GM21786 (cell line): ENCODE measurements around the gene NKIRAS1.
"Not testable (repeated sequence)": the region's sequence is repeated elsewhere in the genome, so short reads cannot be mapped to it uniquely, and the experiment has no call there.

ENCODE experiments used
- ATAC-seq: cut with Tn5 transposase; IDR thresholded peaks from one replicate; pipeline ENCODE4 v1.9.1; 2021; ENCODE audit not compliant: unreplicated experiment

NKIRAS1 gene

DNA sequence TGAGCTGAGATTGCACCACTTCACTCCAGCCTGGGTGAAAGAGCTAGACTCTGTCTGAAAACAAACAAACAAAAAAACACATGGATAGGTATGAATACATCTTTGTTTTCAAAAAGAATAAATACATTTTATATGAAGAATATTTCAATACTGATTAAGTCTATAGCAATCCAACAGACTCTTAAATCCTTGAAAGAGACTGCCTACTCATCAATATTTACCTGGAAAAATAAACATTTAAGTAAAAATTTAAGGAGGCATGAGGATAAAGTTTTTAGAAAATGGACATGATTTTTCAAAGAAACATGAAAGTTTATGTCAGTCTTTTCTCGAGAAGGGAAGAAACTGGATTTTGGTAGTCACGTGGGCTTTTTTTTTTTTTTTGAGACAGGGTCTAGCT is 5.4 kb downstream of the NKIRAS1 start:
- no peak for ATAC-seq

DNA sequence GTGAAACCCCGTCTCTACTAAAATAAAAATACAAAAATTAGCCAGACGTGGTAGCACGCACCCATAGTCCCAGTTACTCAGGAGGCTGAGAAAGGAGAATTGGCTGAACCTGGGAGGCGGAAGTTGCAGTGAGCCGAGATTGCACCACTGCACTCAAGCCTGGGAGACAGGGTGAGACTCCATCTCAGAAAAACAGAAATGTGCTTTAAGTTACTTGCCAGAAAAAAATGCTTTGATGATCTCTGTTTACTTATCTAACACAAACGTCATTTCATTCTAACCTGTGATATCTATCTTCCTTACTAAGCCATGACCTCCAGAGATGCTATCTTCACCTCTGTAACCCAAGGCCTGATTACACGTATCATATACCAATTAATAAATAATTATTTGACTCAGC is 7.4 kb downstream of the NKIRAS1 start:
- ATAC-seq = no peak

DNA sequence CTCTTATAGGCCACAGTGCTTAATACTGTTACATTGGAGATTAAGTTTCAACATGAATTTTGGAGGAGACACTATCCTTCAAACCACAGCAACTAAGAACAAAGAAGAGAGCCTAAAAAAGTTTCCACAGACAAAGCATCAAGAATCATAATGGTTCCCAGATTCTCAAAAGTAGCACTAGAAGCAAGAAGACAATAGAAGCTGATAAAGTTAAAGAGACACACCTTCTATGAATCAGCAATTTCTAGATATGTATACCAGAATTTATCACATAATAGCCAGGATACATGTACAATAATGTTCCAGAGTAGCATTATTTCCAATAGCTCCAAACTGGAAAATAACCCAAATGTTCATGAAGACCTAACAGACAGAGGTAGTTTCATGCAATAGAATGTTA is 12.2 kb downstream of the NKIRAS1 start:
- ATAC-seq = no peak

DNA sequence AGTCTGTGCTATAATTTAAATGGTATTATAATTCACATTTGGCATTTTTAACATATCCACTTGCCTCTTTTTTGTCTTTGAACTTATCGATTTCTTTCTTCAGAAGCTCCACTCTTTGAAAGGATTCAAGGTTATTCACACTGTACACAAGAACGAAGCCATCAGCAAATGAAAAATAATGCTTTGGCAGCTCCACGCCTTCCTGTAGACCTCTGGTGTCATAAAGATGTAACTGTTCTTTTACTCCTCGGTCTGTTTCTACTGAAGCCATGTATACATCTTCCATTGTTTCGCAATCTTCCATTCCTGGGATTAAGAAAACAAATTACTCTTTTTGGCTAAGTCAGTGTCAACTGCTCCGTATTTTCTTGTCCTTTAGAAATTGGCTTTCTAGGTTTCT is 16.0 kb downstream of the NKIRAS1 start:
- no peak for ATAC-seq

DNA sequence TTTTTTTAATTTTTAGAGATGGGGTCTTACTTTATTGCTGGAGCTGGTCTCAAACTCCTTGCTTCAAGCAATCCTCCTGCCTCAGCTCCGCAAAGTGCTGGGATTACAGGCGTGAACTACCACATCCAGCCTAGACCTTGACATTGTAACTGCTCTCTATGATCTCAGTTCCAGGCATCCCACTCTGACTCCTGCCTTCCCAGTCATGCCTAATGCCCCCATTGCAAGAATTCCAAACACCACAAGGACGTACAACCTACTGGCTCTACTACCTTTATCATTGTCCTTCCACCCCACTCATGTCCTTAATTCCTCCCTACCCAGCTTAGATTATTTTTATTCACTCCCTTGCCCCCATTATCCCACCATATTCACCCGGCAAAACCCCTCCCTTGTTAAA is 21.6 kb downstream of the NKIRAS1 start:
- ATAC-seq = no peak

DNA sequence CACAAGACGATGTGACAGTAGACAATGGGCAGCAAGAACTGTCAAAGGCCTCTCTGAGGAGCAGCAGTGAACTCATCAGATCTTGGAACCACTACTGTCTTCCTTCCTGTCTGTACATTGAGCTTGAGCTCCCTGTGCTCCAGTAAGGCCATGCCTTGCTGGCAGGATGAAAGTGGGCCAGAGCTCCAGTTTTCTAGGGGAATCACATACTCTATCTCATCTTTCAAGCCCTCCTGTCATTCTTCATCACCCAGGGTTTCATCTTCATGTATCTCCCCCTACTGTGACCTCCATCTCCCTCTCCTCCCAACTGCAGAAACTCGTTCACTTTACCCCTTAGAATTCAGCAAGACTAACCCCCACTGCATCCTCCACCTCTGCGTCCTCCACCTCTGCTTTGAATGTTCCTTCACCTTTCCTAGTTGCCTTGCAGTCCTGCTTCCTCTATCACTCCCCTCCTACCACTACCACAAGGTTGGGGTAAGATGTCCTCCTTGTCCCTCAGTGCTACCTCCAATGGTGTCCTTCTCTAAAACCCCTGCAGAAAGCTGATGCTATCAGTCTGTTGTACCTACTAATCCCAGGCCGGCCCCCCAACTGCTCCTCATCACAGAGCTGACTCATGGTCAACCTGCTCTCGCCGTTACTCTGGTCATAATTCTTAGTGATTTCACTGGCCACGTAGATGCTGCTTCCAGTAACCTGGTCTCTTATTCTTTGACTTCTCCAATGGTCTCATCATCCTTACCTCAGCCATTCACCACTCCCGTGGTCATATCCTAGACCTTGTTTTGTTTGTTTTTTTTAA is 22.3 kb downstream of the NKIRAS1 start:
- ATAC-seq = no peak

DNA sequence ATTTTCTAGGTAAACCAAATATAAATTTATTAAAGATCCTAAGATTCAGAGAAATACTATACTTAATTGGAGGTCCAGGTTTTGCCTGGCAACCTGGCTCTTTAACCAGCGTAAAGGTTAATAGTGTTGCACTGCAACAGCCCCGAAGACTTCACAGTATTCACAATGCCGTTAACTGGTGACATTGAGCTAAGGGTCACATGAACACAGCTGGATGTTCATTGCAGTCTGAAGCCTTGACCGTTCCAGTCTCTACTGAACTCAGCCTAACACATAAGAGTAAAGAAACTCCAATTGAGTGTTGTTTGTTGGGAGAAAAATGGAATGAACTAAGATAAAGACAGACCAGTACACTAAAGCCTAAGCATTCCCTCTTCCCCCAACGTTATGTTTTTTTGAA is 26.8 kb downstream of the NKIRAS1 start:
- no peak for ATAC-seq

DNA sequence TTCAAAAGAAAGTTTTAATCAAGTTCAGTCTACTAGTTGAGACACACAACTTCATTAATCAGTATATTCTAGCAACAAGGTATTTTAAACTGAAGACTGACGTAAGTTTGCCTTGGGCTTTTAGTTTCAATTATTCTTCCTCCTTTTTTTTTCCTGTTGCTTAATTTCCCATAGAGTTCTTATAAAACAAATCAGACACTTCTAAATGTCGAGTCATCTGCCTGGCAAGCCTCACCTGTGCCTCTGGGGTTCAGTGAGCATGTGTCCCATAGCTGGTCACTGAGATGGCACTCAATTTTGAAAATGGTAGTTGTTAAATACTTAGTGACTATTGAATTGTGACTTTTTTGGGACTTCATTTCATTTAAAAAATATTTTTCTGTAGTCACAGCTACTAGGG is 27.4 kb downstream of the NKIRAS1 start:
- no peak for ATAC-seq

DNA sequence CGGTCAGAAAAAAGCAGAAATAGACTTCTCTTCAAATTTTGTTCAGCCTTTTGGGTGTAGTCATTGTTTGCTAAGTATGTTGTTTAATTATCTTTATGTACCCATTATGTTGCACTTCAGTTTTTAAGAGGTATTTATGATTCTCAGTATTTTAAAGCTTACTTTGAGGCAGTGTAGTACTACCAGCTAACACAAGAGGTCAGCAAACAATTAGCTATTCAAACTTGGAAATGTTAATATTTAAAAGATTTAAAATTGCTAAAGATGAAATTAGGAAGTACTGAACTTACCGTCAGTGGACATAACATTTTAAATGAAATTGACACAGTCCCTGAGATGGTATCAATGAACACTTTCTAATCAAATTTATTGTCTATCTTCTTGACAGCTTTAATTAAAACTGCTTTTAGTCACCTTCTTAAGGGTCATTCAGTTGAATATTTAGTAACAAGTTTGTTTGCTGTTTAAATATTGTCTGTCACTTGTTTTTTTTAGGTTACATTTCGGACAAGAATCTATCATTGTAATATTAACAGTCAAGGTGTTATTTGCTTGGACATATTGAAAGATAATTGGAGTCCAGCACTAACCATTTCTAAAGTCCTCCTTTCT is 28.1 kb downstream of the NKIRAS1 start:
- ATAC-seq = no peak

DNA sequence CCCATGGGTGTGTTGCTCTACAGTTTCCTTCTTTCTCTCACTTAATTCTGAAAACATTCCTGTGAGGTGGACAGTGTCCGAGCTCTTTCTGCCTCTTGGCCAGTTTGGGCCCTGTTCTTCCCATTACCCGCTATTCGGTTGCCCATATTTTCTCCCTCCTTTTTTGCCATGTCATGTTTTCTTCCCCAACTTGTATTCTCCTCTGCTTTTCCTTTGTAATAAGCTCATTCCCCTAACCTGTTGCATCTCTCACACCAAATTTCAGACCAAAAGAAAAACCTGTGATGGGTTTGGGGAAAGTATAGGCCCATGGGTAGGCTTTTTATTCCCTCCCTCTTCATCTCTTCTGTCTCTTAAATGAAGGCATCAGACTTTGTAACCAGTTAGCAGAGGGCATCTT is 30.5 kb downstream of the NKIRAS1 start:
- no peak for ATAC-seq

DNA sequence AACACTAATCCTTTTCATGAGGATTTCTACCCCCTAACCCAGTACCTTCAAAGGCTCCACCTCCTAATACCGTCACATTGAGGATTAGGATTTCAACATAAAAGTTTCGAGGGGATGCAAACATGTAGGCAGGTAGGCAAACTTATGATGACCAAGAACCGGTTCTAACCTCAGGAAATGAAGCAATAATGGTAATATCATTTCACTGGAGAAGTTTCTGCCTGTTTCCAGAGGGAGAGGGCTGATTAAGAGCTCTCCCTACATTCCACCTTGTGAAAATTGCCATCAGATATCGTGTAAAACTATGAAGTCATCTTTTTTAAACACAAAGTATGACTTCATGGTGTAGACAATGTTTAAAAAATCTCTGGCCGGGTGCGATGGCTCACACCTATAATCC is 31.6 kb downstream of the NKIRAS1 start:
- ATAC-seq = no peak

DNA sequence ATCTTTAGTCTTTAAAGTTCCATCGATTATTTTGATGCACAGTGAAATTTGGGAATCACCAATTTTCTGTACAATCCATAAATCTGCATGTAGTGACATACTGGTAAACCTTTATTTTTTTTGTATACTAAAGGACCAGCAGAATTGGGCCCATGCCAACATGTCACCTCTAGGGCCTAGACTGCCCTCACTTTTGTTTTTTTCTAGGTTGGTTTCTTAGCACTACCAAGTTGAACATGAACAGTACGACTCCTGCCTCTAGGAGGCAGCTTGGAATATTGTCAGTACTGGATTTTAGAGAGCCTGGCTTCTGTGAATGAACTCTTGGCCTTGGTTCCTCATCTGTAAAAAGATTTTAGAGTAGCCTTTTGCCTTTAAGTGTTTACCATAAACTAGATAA is 32.3 kb downstream of the NKIRAS1 start:
- no peak for ATAC-seq

DNA sequence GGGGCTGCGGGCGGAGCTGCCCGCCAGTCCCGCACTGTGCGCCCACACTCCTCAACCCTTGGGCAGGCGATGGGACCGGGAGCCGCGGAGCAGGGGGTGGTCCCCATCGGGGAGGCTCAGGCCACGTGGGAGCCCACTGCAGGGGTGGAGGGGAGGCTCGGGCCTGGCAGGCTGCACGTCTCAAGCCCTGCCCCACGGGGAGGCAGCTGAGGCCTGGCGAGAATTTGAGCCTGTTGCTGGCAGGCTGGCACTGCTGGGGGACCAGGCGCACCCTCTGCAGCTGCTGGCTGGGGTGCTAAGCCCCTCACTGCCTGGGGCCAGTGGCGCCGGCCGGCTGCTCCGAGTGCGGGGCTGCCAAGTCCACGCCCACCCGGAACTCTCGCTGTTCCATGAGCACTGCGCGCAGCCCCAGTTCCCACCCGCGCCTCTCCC is 34.3 kb downstream of the NKIRAS1 start:
- no peak for ATAC-seq

DNA sequence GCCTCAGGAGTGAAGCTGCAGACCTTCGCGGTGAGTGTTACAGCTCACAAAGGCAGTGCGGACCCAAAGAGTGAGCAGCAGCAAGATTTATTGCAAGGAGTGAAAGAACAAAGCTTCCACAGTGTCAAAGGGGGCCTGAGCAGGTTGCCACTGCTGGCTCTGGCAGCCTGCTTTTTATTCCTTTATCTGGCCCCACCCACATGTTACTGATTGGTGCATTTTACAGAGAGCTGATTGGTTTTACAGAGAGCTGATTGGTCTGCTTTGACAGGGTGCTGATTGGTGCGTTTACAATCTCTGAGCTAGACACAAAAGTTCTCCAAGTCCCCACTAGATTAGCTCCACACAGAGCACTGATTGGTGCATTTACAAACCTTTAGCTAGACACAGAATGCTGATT is 34.8 kb downstream of the NKIRAS1 start:
- not testable (repeated sequence) for ATAC-seq

DNA sequence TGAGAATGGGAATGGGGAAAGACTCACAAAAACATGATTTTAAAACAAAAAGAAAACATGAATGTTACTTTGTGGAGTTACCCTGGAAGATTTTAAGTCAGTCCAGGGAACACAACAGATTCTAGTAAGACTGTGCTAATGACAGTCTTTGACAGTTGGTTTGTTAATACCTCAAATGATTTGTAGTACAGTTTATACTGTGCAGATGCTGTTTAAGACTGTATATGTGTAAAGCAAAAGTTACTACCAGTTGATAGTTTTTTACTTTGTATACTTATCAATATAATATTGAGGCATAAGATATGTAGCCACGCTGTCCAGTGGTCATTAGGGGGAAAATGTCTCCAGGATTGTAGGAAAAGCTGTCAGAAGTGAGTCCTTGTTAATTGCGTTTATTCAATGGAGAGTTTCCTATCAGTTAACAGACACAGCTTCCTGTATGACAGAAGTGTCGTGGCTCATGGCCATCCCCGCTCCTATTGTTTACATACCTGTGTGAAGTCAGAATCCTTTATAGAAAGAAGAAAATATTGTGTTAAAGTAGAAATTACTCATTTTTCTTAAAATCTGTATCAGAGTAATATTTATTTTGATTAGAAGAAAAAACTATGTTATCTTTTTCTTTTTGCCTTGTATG is 36.0 kb downstream of the NKIRAS1 start:
- no peak for ATAC-seq

DNA sequence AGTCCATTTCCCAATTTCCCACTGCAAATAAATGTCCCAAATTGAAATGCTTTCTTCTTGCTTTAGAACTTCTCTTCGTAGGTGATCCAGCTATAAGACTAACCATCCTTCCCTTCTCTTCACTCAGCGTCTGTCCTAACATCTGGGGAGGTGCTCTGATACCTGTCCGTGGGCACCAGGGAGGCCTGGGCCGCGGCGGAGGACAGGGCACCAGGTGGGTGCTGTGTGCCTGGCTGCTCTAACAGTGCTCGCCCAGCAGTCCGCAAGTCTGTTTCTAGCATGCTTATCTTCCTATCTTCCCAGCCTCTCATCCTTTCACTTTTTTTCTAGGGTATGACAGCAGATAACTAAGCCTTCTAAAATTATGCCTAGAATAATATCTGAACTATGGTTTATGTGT is 37.3 kb downstream of the NKIRAS1 start:
- no peak for ATAC-seq

DNA sequence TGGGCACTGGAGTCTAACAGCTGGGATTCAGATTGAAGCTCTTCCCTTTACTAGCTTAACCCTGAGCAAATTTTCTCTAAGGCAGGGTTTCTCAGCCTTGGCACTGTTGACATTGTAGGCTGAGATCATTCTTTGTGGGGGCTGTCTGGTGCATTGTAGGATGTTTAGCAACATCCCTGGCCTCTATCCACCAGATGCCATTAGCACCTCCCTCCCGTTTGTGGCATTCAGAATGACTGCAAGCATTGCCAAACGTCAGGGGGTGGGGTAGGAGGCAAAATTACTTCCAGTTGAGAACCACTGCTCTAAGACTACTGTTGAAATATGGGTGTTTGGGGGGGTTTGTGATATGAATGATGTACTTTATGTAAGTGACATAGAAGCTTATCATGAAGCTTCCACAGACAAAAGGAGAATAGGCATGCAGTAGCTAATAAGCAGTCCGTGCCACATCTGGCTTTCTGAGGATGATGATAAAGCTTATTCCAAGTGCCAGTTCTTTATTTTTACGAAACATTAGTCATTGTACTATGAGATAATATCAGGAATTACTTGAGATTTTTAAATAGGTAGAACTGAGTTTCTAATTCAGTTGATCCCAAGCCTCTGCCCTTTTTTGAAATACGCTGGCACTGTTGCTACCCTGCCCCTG is 39.3 kb downstream of the NKIRAS1 start:
- no peak for ATAC-seq

DNA sequence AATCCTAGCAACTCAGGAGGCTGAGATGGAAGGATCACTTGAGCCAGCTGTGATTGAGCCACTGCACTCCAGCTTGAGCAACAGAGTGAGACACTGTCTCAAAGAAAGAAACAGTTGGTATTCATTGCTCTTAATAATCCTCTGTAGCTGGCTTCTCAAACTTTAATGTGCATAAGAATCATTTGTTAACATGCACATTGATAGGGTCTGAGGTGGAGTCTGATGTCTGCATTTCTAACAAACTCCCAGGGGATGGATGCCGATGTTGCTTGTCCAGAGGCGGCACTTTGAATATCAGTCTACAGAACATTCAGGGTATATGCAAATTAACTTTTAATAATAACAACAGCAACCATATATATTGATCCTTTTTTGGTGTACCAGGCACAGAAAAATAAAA is 39.9 kb downstream of the NKIRAS1 start:
- ATAC-seq = no peak

DNA sequence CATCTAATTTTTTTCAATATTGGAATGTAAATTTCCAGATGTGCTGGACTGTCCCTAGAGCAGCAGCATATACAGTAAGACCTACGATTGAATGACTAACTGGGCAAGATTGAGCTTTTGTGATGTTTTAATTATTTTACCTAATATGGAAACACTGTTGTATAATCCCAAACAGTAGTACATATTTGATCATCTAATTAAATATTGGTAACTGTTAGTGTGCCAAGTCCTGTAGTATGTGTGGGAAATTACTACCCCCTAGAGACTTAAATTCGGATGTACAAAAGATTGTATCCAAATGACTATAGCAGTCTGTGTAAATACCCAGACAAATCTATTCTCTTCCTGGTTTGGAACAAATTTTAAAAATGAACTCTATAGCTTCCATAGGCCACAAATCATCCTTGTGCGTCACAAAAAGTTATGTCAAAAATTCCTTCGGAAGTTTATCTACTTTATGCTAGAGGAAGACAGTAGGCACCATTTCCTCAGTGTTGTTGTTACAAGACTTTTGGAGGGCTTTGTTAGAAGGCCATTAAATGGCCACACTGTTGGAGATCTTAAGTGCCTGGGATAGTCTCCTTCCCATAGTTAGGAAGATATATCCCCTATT is 41.6 kb downstream of the NKIRAS1 start:
- no peak for ATAC-seq

DNA sequence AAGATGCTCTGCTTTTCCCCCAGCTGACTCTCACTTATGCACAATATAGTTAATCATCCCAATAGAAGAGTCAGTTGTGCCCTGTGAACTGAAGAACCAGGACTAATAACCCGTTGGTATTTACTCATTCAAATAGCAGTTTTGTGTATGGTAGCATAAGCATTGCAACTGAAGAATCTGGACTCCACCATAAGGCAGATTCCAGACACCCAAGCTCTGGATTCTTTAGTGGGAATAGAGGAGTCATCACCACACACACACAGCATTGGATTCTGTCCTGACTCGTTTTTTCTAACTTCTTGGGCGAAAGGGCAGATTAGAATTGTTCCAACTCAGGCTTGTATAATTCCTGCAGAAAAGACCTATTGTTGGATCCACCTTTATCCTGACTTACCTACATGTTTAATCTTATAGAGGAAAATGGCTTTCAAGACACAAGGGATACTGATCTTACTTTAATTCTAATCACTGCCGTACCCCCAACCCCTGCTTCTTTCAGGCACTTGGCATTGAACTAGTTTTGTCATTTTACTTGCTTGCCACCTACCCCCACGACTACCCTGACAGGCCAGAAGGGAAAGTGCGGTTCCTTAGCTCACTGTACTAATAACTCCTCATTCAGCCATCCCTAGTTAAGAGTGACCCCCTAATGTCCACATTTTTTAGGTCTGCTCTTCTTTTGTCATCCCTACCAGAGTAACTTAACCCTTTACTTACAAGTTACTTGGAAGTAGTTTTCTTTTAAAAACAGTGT is 42.3 kb downstream of the NKIRAS1 start:
- ATAC-seq = no peak

DNA sequence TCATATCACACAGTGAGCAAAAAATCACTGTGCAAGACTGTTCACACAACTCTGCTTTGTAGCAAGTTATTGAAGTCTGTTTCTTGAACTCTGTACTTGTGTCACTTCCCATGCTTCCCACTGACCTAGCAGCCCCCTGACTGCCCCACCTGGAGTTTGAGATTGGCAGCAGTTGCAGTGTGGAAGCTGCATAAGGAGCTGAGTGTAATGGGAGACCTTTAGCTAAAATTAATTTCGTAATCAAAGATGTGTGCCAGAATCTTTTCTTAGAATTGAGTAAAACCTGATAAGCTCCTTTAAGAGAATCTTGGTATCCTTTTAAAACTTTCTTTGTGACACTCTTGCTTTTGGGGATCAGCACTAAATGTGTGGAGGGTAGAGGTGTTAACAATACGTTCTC is 42.8 kb downstream of the NKIRAS1 start:
- no peak for ATAC-seq
